Uterus (tissue), 2 donors: ENCODE measurements around the gene TADA3.

Source experiments
- POLR2A ChIP-seq, 2 donors: fragments of 450-650 bp; IDR thresholded peaks; one replicate each; pipeline ENCODE4 v1.6.1; 2016; ENCODE audit warnings: antibody characterized with exemption in 2 of 2, mild to moderate bottlenecking in 1 of 2, moderate library complexity in 1 of 2
- TF ChIP-seq, protein P1 (sequence below), 4 experiments: fragments of 200-600 bp in 2 of 4; fragments of 450-650 bp in 2 of 4; sonication (generic) in 2 of 4; IDR thresholded peaks; one replicate each; pipeline ENCODE4 v1.5.1; 2016 to 2019; ENCODE audit warnings: antibody characterized with exemption in 4 of 4, mild to moderate bottlenecking in 2 of 4, moderate library complexity in 1 of 4

DNA sequence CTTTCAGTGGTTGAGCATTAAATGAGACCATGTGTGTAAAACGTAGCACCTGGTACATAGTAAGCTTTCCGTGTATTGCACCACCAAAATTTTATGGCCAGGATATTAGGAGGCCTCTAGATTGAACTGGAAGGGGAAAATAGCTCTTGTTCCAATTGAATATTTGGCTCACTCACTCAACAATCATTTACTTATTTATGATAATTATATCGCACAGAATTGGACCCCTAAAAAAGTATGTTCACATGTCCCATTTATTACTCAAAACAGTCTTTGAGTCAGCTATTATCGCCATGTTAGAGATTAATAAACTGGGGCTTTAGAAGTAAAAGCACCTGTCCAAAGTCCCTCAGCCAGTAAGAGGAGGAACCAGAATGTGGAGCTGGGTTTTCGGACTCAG is 12.7 kb upstream of the TADA3 start:
- TF ChIP-seq, protein P1, sequence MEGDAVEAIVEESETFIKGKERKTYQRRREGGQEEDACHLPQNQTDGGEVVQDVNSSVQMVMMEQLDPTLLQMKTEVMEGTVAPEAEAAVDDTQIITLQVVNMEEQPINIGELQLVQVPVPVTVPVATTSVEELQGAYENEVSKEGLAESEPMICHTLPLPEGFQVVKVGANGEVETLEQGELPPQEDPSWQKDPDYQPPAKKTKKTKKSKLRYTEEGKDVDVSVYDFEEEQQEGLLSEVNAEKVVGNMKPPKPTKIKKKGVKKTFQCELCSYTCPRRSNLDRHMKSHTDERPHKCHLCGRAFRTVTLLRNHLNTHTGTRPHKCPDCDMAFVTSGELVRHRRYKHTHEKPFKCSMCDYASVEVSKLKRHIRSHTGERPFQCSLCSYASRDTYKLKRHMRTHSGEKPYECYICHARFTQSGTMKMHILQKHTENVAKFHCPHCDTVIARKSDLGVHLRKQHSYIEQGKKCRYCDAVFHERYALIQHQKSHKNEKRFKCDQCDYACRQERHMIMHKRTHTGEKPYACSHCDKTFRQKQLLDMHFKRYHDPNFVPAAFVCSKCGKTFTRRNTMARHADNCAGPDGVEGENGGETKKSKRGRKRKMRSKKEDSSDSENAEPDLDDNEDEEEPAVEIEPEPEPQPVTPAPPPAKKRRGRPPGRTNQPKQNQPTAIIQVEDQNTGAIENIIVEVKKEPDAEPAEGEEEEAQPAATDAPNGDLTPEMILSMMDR (IDR thresholded peaks at IDR 0.05), result no peak
- no peak for TF ChIP-seq POLR2A (IDR thresholded peaks at IDR 0.05)
